Sigmoid colon (tissue), 4 donors: Measurements from ENCODE around the gene NFKB2.

Experiments used
- CTCF ChIP-seq, 4 experiments: fragments of 450-650 bp in 3 of 4; fragments of 200-600 bp in 1 of 4; IDR thresholded peaks; one replicate each; pipeline ENCODE4 v1.5.1; 2016 to 2019; ENCODE audit warnings: antibody characterized with exemption in 4 of 4, mild to moderate bottlenecking in 3 of 4, moderate library complexity in 2 of 4
- EP300 ChIP-seq, 4 donors: sonication (generic); formaldehyde crosslinking; IDR thresholded peaks; one replicate each; pipeline ENCODE4 v1.6.1; 2017; ENCODE audit warnings: antibody characterized with exemption in 4 of 4
- POLR2A ChIP-seq, 2 donors: fragments of 450-650 bp; IDR thresholded peaks; one replicate each; pipeline ENCODE4 v1.6.1; 2016; ENCODE audit warnings: antibody characterized with exemption in 2 of 2, mild to moderate bottlenecking in 2 of 2, moderate library complexity in 2 of 2

- no peak for TF ChIP-seq CTCF (IDR thresholded peaks at IDR 0.05)
- no peak for TF ChIP-seq EP300 (IDR thresholded peaks at IDR 0.05)
- TF ChIP-seq POLR2A (IDR thresholded peaks at IDR 0.05) = no peak
Measured at GRCh38 chr10:102411341-102412255, 16.1 kb downstream of the NFKB2 start.
